ENCODE data around the gene INSR.

DNA sequence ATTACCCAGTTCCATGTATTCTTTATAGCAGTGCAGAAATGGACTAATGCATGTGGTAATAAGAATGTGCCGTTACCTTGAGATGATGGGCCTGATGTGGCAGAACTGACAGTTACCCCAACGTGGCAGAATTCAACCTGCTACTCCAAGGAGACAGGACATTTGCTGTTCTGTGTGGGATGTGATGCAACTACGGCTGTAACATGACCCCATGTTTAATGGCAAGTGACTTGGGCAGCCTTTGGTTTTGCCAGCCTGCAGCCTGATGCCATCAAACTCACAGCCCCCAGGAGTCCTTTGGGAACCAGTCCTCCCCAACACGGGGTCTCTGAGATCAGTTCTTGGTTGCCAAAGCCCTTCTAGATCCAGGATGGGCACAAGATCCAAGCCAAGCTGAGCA lies 117.4 kb downstream of the INSR start:
- no peak for TF ChIP-seq CTCF (IDR thresholded peaks at IDR 0.05; ENCODE audit: insufficient read depth, low read length)
- no peak for TF ChIP-seq GABPA (IDR thresholded peaks at IDR 0.05; ENCODE audit: low read depth)
- TF ChIP-seq POLR2AphosphoS5 (IDR thresholded peaks at IDR 0.05; ENCODE audit: low read depth), result no peak
